H1 (cell line): ENCODE measurements around the gene WNT7A. TPM values are rescaled to one million over a fixed set of nuclear protein-coding genes. Genes with fewer than 3 reads are reported as not detected.

ENCODE experiments used
- CTCF ChIA-PET: fragments of 300-600 bp; sonication (Branson Sonifier 250); formaldehyde crosslinking; loops from one replicate; lab custom pipeline; 2021; ENCODE audit not compliant: partially characterized antibody; lab: Charles Lee
- POLR2A ChIA-PET: fragments of 300-600 bp; sonication (Branson Sonifier 250); formaldehyde crosslinking; loops from one replicate; lab custom pipeline; 2021; ENCODE audit warnings: inconsistent platforms; ENCODE audit not compliant: partially characterized antibody; lab: Charles Lee
- DNase-seq, 2 experiments: peaks; one replicate each; pipeline versions ENCODE4 v3.0.0 to v3.0.0-alpha.2; 2010 to 2022; ENCODE audit warnings: low spot score in 2 of 2, low read depth in 1 of 2, mixed read lengths in 1 of 2
- FAIRE-seq: peaks from 2 replicates; lab custom pipeline; 2011; peaks lifted over from hg19 to GRCh38; lab: Jason Lieb, UNC
- H2AFZ ChIP-seq: 2 replicates; pipeline ENCODE4 v1.8.1; 2012; ENCODE audit warnings: low read length, inconsistent platforms
- H2AK5ac ChIP-seq: 2 replicates; pipeline ENCODE4 v1.6.1; 2013; ENCODE audit warnings: low read depth, low read length
- H2BK120ac ChIP-seq: replicated peaks from 2 replicates; pipeline ENCODE3; 2013; ENCODE audit warnings: low read depth, low read length, inconsistent platforms
- H2BK12ac ChIP-seq: 2 replicates; pipeline ENCODE4 v1.6.1; 2013; ENCODE audit warnings: low read depth, low read length
- H2BK15ac ChIP-seq: 2 replicates; pipeline ENCODE4 v1.6.1; 2013; ENCODE audit warnings: low read length
- H2BK20ac ChIP-seq: 2 replicates; pipeline ENCODE4 v1.6.1; 2013; ENCODE audit warnings: low read length
- H2BK5ac ChIP-seq: 2 replicates; pipeline ENCODE4 v1.6.1; 2013; ENCODE audit warnings: low read depth, low read length
- H3K14ac ChIP-seq: 2 replicates; pipeline ENCODE4 v1.6.1; 2013; ENCODE audit warnings: inconsistent platforms; ENCODE audit not compliant: insufficient read length
- H3K18ac ChIP-seq: 2 replicates; pipeline ENCODE4 v1.6.1; 2013; ENCODE audit warnings: low read length; ENCODE audit errors: extremely low read depth
- H3K23ac ChIP-seq: 2 replicates; pipeline ENCODE4 v1.6.1; 2013; ENCODE audit warnings: inconsistent platforms; ENCODE audit not compliant: insufficient read length
- H3K23me2 ChIP-seq: 2 replicates; pipeline ENCODE4 v1.6.1; 2013; ENCODE audit warnings: low read depth, low read length
- H3K27ac ChIP-seq: 2 replicates; pipeline ENCODE4 v1.6.1; 2011; ENCODE audit warnings: low read depth, low read length, inconsistent platforms
- H3K27me3 ChIP-seq, 4 experiments: replicated peaks in 1 of 4; 1 replicate in 1 of 4; 2 replicates in 3 of 4; pipeline versions ENCODE4 v1.6.1 to v1.8.1; 2011 to 2013; ENCODE audit warnings: low read length in 3 of 4, mild to moderate bottlenecking in 3 of 4, inconsistent platforms in 2 of 4, mixed read lengths in 2 of 4, moderate library complexity in 1 of 4; ENCODE audit not compliant: control insufficient read depth in 3 of 4, insufficient read depth in 3 of 4; ENCODE audit errors: extremely low read depth in 1 of 4
- H3K36me3 ChIP-seq, 4 experiments: 2 replicates each; pipeline versions ENCODE4 v1.6.1 to v1.8.1; 2011 to 2013; ENCODE audit warnings: mild to moderate bottlenecking in 4 of 4, low read length in 3 of 4, moderate library complexity in 2 of 4, control low read depth in 1 of 4, inconsistent platforms in 1 of 4; ENCODE audit not compliant: insufficient read depth in 4 of 4, control insufficient read depth in 2 of 4
- H3K4ac ChIP-seq: replicated peaks from 2 replicates; pipeline ENCODE3; 2013; ENCODE audit warnings: low read length, low read depth, mixed read lengths, inconsistent platforms; ENCODE audit not compliant: insufficient read length
- H3K4me1 ChIP-seq, 4 experiments: replicated peaks in 1 of 4; 1 replicate in 1 of 4; 2 replicates in 3 of 4; pipeline versions ENCODE4 v1.6.1 to v1.8.1; 2011 to 2013; ENCODE audit warnings: low read length in 3 of 4, inconsistent platforms in 2 of 4, mixed read lengths in 1 of 4; ENCODE audit not compliant: insufficient read depth in 4 of 4, control insufficient read depth in 3 of 4
- H3K4me2 ChIP-seq, 2 experiments: 2 replicates each; pipeline versions ENCODE4 v1.6.1 to v1.8.1; 2011 to 2013; ENCODE audit warnings: low read depth in 2 of 2, low read length in 2 of 2, control low read depth in 1 of 2, inconsistent platforms in 1 of 2, mild to moderate bottlenecking in 1 of 2; ENCODE audit not compliant: insufficient read depth in 1 of 2
- H3K4me3 ChIP-seq, 4 experiments: fragments of 200-600, 300-600 bp in 1 of 4; sonication (generic), shearing (Covaris generic), sonication (Bioruptor Twin) in 1 of 4; 2 replicates each; pipeline versions ENCODE4 v1.5.1 to v1.8.1; 2011 to 2016; ENCODE audit warnings: low read length in 4 of 4, low read depth in 3 of 4, control low read depth in 2 of 4, inconsistent platforms in 2 of 4, mild to moderate bottlenecking in 2 of 4, mixed read lengths in 1 of 4, moderate library complexity in 1 of 4; ENCODE audit not compliant: insufficient read depth in 2 of 4; ENCODE audit errors: extremely low read depth in 1 of 4
- H3K56ac ChIP-seq: replicated peaks from 2 replicates; pipeline ENCODE3; 2013; ENCODE audit warnings: low read depth, mild to moderate bottlenecking, mixed read lengths, low read length, inconsistent platforms; ENCODE audit not compliant: insufficient read length
- H3K79me1 ChIP-seq: 2 replicates; pipeline ENCODE4 v1.6.1; 2013; ENCODE audit warnings: low read depth, low read length, control low read depth
- H3K79me2 ChIP-seq, 2 experiments: 2 replicates each; pipeline versions ENCODE4 v1.6.1 to v1.8.1; 2012 to 2013; ENCODE audit warnings: low read length in 2 of 2, mild to moderate bottlenecking in 2 of 2, inconsistent platforms in 1 of 2; ENCODE audit not compliant: insufficient read depth in 2 of 2, control insufficient read depth in 1 of 2
- H3K9ac ChIP-seq, 4 experiments: replicated peaks in 1 of 4; 1 replicate in 1 of 4; 2 replicates in 3 of 4; pipeline versions ENCODE4 v1.6.1 to v1.8.1; 2011 to 2013; ENCODE audit warnings: low read depth in 3 of 4, low read length in 3 of 4, control low read depth in 2 of 4, mild to moderate bottlenecking in 2 of 4, moderate library complexity in 2 of 4, inconsistent platforms in 1 of 4; ENCODE audit errors: extremely low read depth in 1 of 4
- H3K9me3 ChIP-seq, 2 experiments: 2 replicates each; pipeline versions ENCODE4 v1.6.1 to v1.8.1; 2012 to 2013; ENCODE audit warnings: mild to moderate bottlenecking in 2 of 2, moderate library complexity in 2 of 2, control low read depth in 1 of 2, inconsistent platforms in 1 of 2, low read depth in 1 of 2, low read length in 1 of 2, mixed read lengths in 1 of 2; ENCODE audit not compliant: insufficient read depth in 2 of 2
- H4K20me1 ChIP-seq, 2 experiments: replicated peaks in 1 of 2; 2 replicates each; pipeline versions ENCODE3 to v1.8.1; 2011 to 2013; ENCODE audit warnings: inconsistent platforms in 2 of 2, low read length in 2 of 2, mild to moderate bottlenecking in 1 of 2; ENCODE audit not compliant: insufficient read depth in 2 of 2, control insufficient read depth in 1 of 2
- H4K5ac ChIP-seq: 2 replicates; pipeline ENCODE4 v1.6.1; 2013; ENCODE audit warnings: low read length, low read depth, mixed read lengths, inconsistent platforms; ENCODE audit not compliant: insufficient read length
- H4K8ac ChIP-seq: 2 replicates; pipeline ENCODE4 v1.8.0; 2013; ENCODE audit warnings: mild to moderate bottlenecking, moderate library complexity, low read length, inconsistent platforms; ENCODE audit not compliant: insufficient read depth; ENCODE audit errors: extremely low read depth
- H4K91ac ChIP-seq: replicated peaks from 2 replicates; pipeline ENCODE3; 2013; ENCODE audit warnings: low read length, mixed read lengths, inconsistent platforms; ENCODE audit not compliant: insufficient read length
- EP300 ChIP-seq, 2 experiments: IDR thresholded peaks; 1 replicate in 1 of 2; 2 replicates in 1 of 2; pipeline ENCODE4 v1.6.1; 2011 to 2012; ENCODE audit warnings: low read depth in 2 of 2, low read length in 2 of 2, mild to moderate bottlenecking in 2 of 2, borderline replicate concordance in 1 of 2, inconsistent platforms in 1 of 2, moderate library complexity in 1 of 2
- JUND ChIP-seq: IDR thresholded peaks from 2 replicates; pipeline ENCODE4 v1.6.1; 2011; ENCODE audit warnings: mild to moderate bottlenecking, improper control_type of control experiment, low read length
- POLR2A ChIP-seq, 2 experiments: IDR thresholded peaks; 1 replicate in 1 of 2; 2 replicates in 1 of 2; pipeline ENCODE4 v1.6.1; 2011; ENCODE audit warnings: low read depth in 2 of 2, low read length in 2 of 2, mild to moderate bottlenecking in 2 of 2; ENCODE audit errors: control extremely low read depth in 1 of 2
- TEAD4 ChIP-seq: IDR thresholded peaks from 2 replicates; pipeline ENCODE4 v1.6.1; 2012; ENCODE audit warnings: low read depth, low read length, inconsistent platforms, mixed read lengths
- WGBS, 2 experiments: shearing (Covaris generic) in 1 of 2; methylation state at CpG; one replicate each; pipeline versions ENCODE4 v1.1.6 to v1.1.7; 2013 to 2015; ENCODE audit warnings: low lambda C conversion rate in 2 of 2, mixed read lengths in 2 of 2, inconsistent platforms in 1 of 2, low coverage in 1 of 2, missing lambda C conversion rate in 1 of 2; ENCODE audit not compliant: insufficient replicate concordance in 2 of 2, insufficient coverage in 1 of 2, insufficient read length in 1 of 2; ENCODE audit errors: extremely low coverage in 1 of 2, missing lambda C conversion rate in 1 of 2; 5-methylcytosine and 5-hydroxymethylcytosine counted together
- polyA plus RNA-seq, 7 experiments: library from polyadenylated mRNA; depleted of rRNA in 3 of 7; stranded (reverse) in 5 of 7; unstranded in 2 of 7; fragments of >200 nt in 5 of 7; fragments of 200-250 nt in 2 of 7; gene quantifications; 1 replicate in 5 of 7; 2 replicates in 1 of 7; 4 replicates in 1 of 7; pipeline versions ENCODE4 v1.2.1 to v1.2.3, GENCODE V29; 2011 to 2013; ENCODE audit warnings: missing spikeins in 2 of 7, mixed read lengths in 2 of 7
- total RNA-seq: library from RNA; stranded (reverse); fragmentation: NEBNext Ultra II Directional; extraction: Animal tissue kit (Norgen Biotek cat#: 25700); gene quantifications from 2 replicates; pipeline ENCODE4 v1.2.1, GENCODE V29; 2021

The WNT7A gene
- total and polyA plus RNA-seq, 2 of the 8 experiments (the other 6 are each of a cell fraction or from before 2014, with no cell fraction given) = 0.02 TPM; not detected in 1

GRCh38 chr3:13850161-13850945 is 29.5 kb downstream of the WNT7A start:
- Histone ChIP-seq H4K8ac (no peak overlapping the region), H3K4me1 (peaks cover 0 to 19% (median 4%) of the 10 kb centered on the region in 4 experiments; a peak in 2 of 7 replicates), H3K79me1 (no peaks in the 10 kb centered on the region), H3K79me2 (no peaks in the 10 kb centered on the region), H4K20me1 (no peaks in the 10 kb centered on the region), H3K9me3 (no peaks in the 10 kb centered on the region), H3K4me2 (no peak overlapping the region), H3K23me2 (no peaks in the 10 kb centered on the region), H3K14ac (no peak overlapping the region), H2BK120ac (no peak overlapping the region)
- POLR2A ChIA-PET = interaction anchor here (1.1 kb wide), 1 partner anchor 16 kb away, joined by 3 read pairs; no protein-coding TSS in a partner anchor
- CTCF ChIA-PET = interaction anchor here (0.6 to 2.9 kb wide), 7 partner anchors 15 to 198 kb away, joined by 3 to 11 read pairs (median 5); no protein-coding TSS in a partner anchor
- TF ChIP-seq JUND (peak; percentile 69; the same call in 1 of the 2 replicates), EP300 (IDR thresholded peaks at IDR 0.05; ENCODE audit: borderline replicate concordance in 1 of 2, low read depth in 2 of 2, low read length in 2 of 2) (no peak), TEAD4 (peak; percentile 86), POLR2A (IDR thresholded peaks at IDR 0.05; ENCODE audit: control extremely low read depth in 1 of 2, low read depth in 2 of 2, low read length in 2 of 2) (no peak)
- TF ChIP-seq, all 59 proteins: peak for 2
- H4K5ac ChIP-seq = no peak overlapping the region
- no peak overlapping the region for H2AK5ac ChIP-seq
- peak in 1 of 2 experiments; percentile 68 for DNase-seq
- no peak overlapping the region for H3K27ac ChIP-seq
- no peak for FAIRE-seq
- no peak overlapping the region; the same call in 1 of the 2 replicates for H2BK5ac ChIP-seq
- H3K36me3 ChIP-seq = no peaks in the 10 kb centered on the region
- H3K56ac ChIP-seq = no peak overlapping the region
- H3K27me3 ChIP-seq = no peaks in the 10 kb centered on the region
- no peak overlapping the region for H3K9ac ChIP-seq
- H3K4me3 ChIP-seq = no peak overlapping the region
- H3K18ac ChIP-seq = no peak overlapping the region
- 77% methylated on average over 20 of the region's 21 CpGs; no CpG with 5 or more reads in 1 of the 2 experiments for WGBS, 2 experiments
- H2AFZ ChIP-seq = no peak overlapping the region
- H3K23ac ChIP-seq = no peak overlapping the region
- no peak overlapping the region for H3K4ac ChIP-seq
- no peak overlapping the region for H4K91ac ChIP-seq
- peak overlapping the region; percentile 3; the same call in 1 of the 2 replicates for H2BK20ac ChIP-seq
- H2BK15ac ChIP-seq = 0 out of 2 replicates have a peak overlapping the region, but pooled peaks have one; percentile 72
- peak overlapping the region; percentile 80; the same call in 1 of the 2 replicates for H2BK12ac ChIP-seq
